Esophagus muscularis mucosa (tissue), 4 donors: ENCODE data around the gene METTL16. TPM values are rescaled to one million over a fixed set of nuclear protein-coding genes. Genes with fewer than 3 reads are reported as not detected.
A peak's percentile ranks its signal among the peaks of the same experiment; 100 is the strongest.
"Not testable (repeated sequence)": the region's sequence is repeated elsewhere in the genome, so short reads cannot be mapped to it uniquely, and the experiment has no call there.

Experiments
- DNase-seq: peaks from one replicate; pipeline ENCODE4 v3.0.0-alpha.2; 2017; ENCODE audit errors: extremely low spot score
- H3K27ac ChIP-seq, 4 donors: fragments of 200-600 bp; sonication (generic); replicated peaks in 1 of 4; 1 replicate in 3 of 4; 2 replicates in 1 of 4; pipeline ENCODE4 v1.5.1; 2016 to 2019; ENCODE audit warnings: mild to moderate bottlenecking in 1 of 4
- H3K27me3 ChIP-seq, 4 donors: fragments of 200-600 bp; sonication (generic); one replicate each; pipeline versions ENCODE4 v1.5.1 to v1.6.0; 2016 to 2019
- H3K36me3 ChIP-seq, 4 donors: fragments of 200-600 bp; sonication (generic); one replicate each; pipeline ENCODE4 v1.5.1; 2016 to 2019
- H3K4me1 ChIP-seq, 4 donors: fragments of 200-600 bp; sonication (generic); one replicate each; pipeline ENCODE4 v1.5.1; 2016 to 2019
- H3K4me3 ChIP-seq, 4 donors: fragments of 200-600 bp; sonication (generic); 1 replicate in 2 of 4; 2 replicates in 2 of 4; pipeline ENCODE4 v1.5.1; 2016 to 2019; ENCODE audit warnings: mild to moderate bottlenecking in 4 of 4, moderate library complexity in 1 of 4
- H3K9me3 ChIP-seq, 4 donors: fragments of 200-600 bp; sonication (generic); 1 replicate in 3 of 4; 2 replicates in 1 of 4; pipeline ENCODE4 v1.5.1; 2016 to 2019
- EP300 ChIP-seq: sonication (generic); formaldehyde crosslinking; IDR thresholded peaks from one replicate; pipeline ENCODE4 v1.6.1; 2017; ENCODE audit warnings: antibody characterized with exemption
- POLR2A ChIP-seq: fragments of 450-650 bp; IDR thresholded peaks from one replicate; pipeline ENCODE4 v1.6.1; 2017; ENCODE audit warnings: antibody characterized with exemption, moderate library complexity, mild to moderate bottlenecking, low read depth
- POLR2AphosphoS5 ChIP-seq, 2 donors: sonication (generic); formaldehyde crosslinking; IDR thresholded peaks; one replicate each; pipeline ENCODE4 v1.6.1; 2017; ENCODE audit warnings: antibody characterized with exemption in 2 of 2
- WGBS: methylation state at CpG from one replicate; pipeline ENCODE4 v1.1.5; 2018; 5-methylcytosine and 5-hydroxymethylcytosine counted together
- intact Hi-C: fragments of 100-400 bp; cut with DNase I; formaldehyde crosslinking; loops from one replicate; pipeline ENCODE4 v1.15.1; 2023
- total RNA-seq, 4 donors: library from RNA; depleted of rRNA; stranded (reverse); fragments of >200 nt; gene quantifications; one replicate each; pipeline versions ENCODE4 v1.1.0 to v1.2.1, GENCODE V29; 2016
- TF ChIP-seq, protein P1 (sequence below), 3 experiments: fragments of 200-600 bp in 2 of 3; fragments of 450-650 bp in 1 of 3; sonication (generic) in 2 of 3; IDR thresholded peaks; one replicate each; pipeline ENCODE4 v1.5.1; 2017 to 2019; ENCODE audit warnings: antibody characterized with exemption in 3 of 3, mild to moderate bottlenecking in 2 of 3, moderate library complexity in 1 of 3

The METTL16 gene
- total RNA-seq, 4 donors from 2014 or later: 18.9 to 28.8 (median 24.5) TPM

DNA sequence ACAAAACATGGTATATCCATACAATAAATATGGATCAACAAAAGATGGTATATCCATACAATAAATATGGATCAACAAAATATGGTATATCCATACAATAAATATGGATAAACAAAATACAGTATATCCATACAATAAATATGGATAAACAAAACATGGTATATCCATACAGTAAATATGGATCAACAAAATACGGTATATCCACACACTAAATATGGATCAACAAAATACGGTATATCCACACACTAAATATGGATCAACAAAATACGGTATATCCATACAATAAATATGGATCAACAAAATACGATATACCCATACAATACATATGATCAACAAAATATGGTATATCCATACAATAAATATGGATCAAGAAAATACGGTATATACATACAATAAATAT, 8.1 kb downstream of the METTL16 start:
- DNase-seq: no peak
- H3K4me3 ChIP-seq: no peak overlapping the region

DNA sequence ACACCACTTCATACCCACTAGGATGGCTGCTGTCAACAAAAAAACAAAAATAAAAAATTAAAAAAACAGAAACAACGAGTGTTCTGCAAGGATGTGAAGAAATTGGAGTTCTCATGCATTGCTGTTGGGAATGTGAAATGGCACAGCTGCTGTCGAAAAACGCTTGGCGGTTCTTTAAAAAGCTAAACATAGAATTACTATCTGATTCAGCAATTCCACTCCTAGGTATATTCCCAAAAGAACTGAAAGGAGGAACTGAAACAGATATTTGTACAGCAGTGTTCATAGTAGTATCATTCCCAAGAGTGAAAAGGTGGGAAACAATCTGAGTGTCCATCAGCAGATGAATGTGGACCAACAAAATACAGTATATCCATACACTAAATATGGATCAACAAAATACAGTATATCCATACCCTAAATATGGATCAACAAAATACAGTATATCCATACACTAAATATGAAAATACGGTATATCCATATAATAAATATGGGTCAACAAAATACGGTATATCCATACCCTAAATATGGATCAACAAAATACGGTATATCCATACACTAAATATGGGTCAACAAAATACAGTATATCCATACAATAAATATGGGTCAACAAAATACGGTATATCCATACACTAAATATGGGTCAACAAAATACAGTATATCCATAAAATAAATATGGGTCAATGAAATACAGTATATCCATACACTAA, 8.7 kb downstream of the METTL16 start:
- Histone ChIP-seq H3K4me1 (peaks cover 0 to 2% (median under 1%) of the 10 kb centered on the region in 4 donors), H3K27ac (no peak overlapping the region), H3K4me3 (no peak overlapping the region), H3K27me3 (no peaks in the 10 kb centered on the region), H3K9me3 (no peaks in the 10 kb centered on the region), H3K36me3 (peaks cover 4 to 44% (median 32%) of the 10 kb centered on the region in 4 donors)
- peak; percentile 53 for DNase-seq
- no peak for TF ChIP-seq POLR2AphosphoS5 (IDR thresholded peaks at IDR 0.05)
- TF ChIP-seq, protein P1, sequence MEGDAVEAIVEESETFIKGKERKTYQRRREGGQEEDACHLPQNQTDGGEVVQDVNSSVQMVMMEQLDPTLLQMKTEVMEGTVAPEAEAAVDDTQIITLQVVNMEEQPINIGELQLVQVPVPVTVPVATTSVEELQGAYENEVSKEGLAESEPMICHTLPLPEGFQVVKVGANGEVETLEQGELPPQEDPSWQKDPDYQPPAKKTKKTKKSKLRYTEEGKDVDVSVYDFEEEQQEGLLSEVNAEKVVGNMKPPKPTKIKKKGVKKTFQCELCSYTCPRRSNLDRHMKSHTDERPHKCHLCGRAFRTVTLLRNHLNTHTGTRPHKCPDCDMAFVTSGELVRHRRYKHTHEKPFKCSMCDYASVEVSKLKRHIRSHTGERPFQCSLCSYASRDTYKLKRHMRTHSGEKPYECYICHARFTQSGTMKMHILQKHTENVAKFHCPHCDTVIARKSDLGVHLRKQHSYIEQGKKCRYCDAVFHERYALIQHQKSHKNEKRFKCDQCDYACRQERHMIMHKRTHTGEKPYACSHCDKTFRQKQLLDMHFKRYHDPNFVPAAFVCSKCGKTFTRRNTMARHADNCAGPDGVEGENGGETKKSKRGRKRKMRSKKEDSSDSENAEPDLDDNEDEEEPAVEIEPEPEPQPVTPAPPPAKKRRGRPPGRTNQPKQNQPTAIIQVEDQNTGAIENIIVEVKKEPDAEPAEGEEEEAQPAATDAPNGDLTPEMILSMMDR (IDR thresholded peaks at IDR 0.05): no peak
- no peak for TF ChIP-seq EP300
- TF ChIP-seq POLR2A: no peak
- intact Hi-C loops: no loop called here
- WGBS: 91% methylated on average over 8 of the region's 8 CpGs

More for the DNA sequence above, 8.1 kb downstream of the METTL16 start:
- TF ChIP-seq EP300: no peak
- no peak for TF ChIP-seq POLR2AphosphoS5 (IDR thresholded peaks at IDR 0.05)
- TF ChIP-seq, protein P1 (IDR thresholded peaks at IDR 0.05): no peak
- no peak for TF ChIP-seq POLR2A
- 77% methylated on average over 5 of the region's 5 CpGs for WGBS
- Histone ChIP-seq H3K36me3 (peaks cover 4 to 38% (median 26%) of the 10 kb centered on the region in 4 donors), H3K9me3 (no peaks in the 10 kb centered on the region), H3K27ac (no peak overlapping the region), H3K27me3 (no peaks in the 10 kb centered on the region), H3K4me1 (peaks cover 1 to 8% (median 5%) of the 10 kb centered on the region in 4 donors)
- intact Hi-C loops: no loop called here

DNA sequence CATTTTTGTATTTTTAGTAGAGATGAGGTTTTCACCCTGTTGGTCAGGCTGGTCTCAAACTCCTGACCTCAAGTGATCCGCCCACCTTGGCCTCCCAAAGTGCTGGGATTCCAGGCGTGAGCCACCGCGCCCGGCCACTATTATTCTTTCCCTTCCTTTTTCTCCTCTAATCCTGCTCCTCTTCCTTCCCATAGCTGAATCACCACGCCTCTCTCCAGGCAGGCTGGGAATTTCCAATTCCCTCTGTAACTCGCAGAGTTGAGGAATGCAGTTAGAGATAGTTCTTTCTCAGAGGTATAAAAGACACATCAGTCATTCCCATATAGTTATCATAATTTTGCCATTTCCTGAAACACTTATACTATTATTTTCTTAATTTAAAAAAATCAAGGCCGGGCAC, 11.2 kb downstream of the METTL16 start:
- Histone ChIP-seq H3K36me3 (peaks cover 4 to 56% (median 36%) of the 10 kb centered on the region in 4 donors), H3K9me3 (no peaks in the 10 kb centered on the region), H3K4me1 (no peaks in the 10 kb centered on the region), H3K4me3 (no peak overlapping the region), H3K27me3 (no peaks in the 10 kb centered on the region), H3K27ac (no peak overlapping the region)
- TF ChIP-seq POLR2AphosphoS5 (IDR thresholded peaks at IDR 0.05): no peak
- TF ChIP-seq, protein P1 (IDR thresholded peaks at IDR 0.05): no peak
- no peak for TF ChIP-seq POLR2A
- no peak for TF ChIP-seq EP300
- intact Hi-C loops: no loop called here
- DNase-seq: no peak
- WGBS: 82% methylated on average over 8 of the region's 8 CpGs

DNA sequence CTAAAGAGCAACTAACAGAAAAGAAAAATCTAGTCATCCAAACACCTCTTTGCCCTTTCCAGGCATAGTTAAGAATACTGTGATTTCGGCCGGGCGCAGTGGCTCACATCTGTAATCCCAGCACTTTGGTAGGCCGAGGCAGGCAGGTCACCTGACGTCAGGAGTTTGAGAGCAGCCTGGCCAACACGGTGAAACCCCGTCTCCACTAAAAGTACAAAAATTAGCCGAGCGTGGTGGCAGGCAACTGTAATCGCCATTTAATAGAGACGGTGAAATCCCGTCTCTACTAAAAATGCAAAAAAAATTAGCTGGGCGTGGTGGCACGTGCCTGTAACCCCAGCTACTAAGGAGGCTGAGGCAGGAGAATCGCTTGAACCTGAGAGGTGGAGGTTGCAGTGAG, 22.4 kb downstream of the METTL16 start:
- WGBS: 96% methylated on average over 15 of the region's 15 CpGs
- peak; percentile 10 for DNase-seq
- H3K27ac ChIP-seq, intact Hi-C loops, H3K27me3 ChIP-seq, H3K4me3 ChIP-seq, H3K9me3 ChIP-seq, H3K36me3 ChIP-seq: not testable (repeated sequence)
- peaks cover 22 to 42% (median 36%) of the 10 kb centered on the region in 4 donors for H3K4me1 ChIP-seq

DNA sequence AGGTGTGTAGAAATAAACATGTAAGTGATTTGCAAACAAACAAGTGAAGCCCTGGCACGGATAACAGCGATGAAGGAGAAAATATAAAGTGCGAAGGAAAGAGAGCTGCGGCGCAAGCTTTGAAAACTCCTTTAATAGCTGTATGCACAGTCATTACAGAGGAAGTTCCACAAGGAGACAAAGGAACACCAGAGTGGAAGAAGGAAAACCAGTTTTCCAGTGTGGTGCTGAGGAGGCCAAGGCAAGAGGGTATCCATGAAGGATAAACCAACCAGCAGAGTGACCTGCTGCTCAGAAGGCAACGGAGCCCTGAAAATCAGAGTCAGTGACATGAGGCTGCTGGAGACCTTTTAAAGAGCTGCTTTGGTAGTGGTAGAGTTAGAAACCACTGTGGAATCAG, 24.4 kb downstream of the METTL16 start:
- Histone ChIP-seq H3K4me1 (peaks cover 22 to 44% (median 36%) of the 10 kb centered on the region in 4 donors), H3K9me3 (no peaks in the 10 kb centered on the region), H3K27me3 (no peaks in the 10 kb centered on the region), H3K27ac (no peak overlapping the region), H3K36me3 (no peaks in the 10 kb centered on the region), H3K4me3 (no peak overlapping the region)
- DNase-seq: no peak
- TF ChIP-seq POLR2A (no peak), POLR2AphosphoS5 (IDR thresholded peaks at IDR 0.05) (no peak), EP300 (no peak)
- TF ChIP-seq, protein P1 (IDR thresholded peaks at IDR 0.05): no peak
- 97% methylated on average over 5 of the region's 6 CpGs for WGBS
- intact Hi-C loops: no loop called here

DNA sequence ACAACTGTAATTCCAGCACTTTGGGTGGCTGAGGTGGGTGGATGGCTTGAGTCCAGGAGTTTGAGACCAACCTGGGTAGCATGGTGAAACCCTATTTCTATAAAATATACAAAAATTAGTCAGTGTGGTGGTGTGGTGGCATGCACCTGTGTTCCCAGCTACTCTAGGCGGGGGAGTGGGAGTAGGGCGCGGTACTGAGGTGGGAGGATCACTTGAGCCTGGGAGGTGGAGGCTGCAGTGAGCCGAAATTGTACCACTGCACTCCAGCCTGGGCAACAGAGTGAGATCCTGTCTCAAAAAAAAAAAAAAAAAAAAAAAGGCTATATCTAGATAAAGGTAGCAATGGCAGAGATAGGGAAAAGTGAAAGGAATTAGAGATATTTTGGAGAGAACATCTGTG, 25.0 kb downstream of the METTL16 start:
- H3K4me1 ChIP-seq: peaks cover 26 to 44% (median 35%) of the 10 kb centered on the region in 4 donors
- DNase-seq, H3K4me3 ChIP-seq, H3K27ac ChIP-seq, H3K36me3 ChIP-seq, intact Hi-C loops, H3K9me3 ChIP-seq, H3K27me3 ChIP-seq: not testable (repeated sequence)
- whole genome bisulfite sequencing: 97% methylated on average over 4 of the region's 4 CpGs
